GM12872 (cell line): Measurements from ENCODE around the gene TECPR1.

ENCODE experiments used
- CTCF ChIP-seq: IDR thresholded peaks from 3 replicates; pipeline ENCODE4 v1.5.1; 2011; ENCODE audit warnings: low read depth, mild to moderate bottlenecking, low read length, moderate library complexity; ENCODE audit not compliant: insufficient read depth

The TECPR1 gene

GRCh38 chr7:98223351-98223897, 28.6 kb downstream of the TECPR1 start:
- TF ChIP-seq CTCF = no peak

- no peak for TF ChIP-seq CTCF
Measured at GRCh38 chr7:98222533-98223195, 29.4 kb downstream of the TECPR1 start.

DNA sequence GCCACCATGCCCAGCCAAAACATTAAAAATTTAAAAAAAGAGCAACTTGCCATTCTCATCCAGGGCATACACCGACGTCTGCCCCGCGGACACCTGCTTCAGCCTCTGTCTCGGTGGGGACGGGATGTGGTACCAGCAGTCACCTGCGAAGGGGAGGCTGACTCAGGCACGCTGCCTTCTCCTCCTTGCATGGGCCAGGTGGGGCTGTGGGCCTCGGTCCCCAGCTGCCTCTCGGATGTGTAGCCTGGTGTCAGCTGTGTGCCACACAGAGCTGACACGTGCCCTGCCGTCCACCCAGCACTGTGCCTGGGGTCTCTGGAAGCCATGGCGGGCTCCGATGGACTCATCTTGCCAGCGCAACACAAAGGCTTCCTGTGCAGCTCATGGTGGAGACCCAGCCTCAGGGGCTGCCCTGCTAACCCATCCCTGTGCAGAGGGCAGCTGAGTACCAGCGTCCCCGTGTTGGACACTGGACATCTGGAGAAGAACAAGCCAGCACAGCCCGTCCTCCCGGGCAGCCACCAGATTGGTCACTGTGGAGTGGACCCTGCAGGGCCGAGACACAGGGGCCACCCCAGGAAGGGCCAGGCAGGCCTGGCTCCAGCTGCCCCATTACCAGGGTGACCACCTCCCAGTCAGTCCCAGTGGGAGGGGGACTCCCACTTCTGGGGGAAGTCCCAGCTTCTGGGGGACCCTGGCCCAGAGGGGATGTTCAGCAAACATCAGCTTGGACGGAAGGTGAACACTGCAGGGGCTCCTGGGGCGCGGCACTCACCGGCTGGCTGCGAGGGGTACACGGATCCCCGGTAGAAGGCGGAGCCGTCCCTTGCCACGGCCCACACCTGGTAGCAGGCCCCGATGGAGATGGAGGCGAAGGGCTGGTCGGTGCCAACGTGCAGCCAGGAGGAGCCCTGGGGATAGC, 30.2 kb downstream of the TECPR1 start:
- no peak for TF ChIP-seq CTCF

- TF ChIP-seq CTCF = no peak
Measured at GRCh38 chr7:98217623-98218582, 34.1 kb downstream of the TECPR1 start.

- TF ChIP-seq CTCF = no peak
Measured at GRCh38 chr7:98216941-98217622, 35.0 kb downstream of the TECPR1 start.

DNA sequence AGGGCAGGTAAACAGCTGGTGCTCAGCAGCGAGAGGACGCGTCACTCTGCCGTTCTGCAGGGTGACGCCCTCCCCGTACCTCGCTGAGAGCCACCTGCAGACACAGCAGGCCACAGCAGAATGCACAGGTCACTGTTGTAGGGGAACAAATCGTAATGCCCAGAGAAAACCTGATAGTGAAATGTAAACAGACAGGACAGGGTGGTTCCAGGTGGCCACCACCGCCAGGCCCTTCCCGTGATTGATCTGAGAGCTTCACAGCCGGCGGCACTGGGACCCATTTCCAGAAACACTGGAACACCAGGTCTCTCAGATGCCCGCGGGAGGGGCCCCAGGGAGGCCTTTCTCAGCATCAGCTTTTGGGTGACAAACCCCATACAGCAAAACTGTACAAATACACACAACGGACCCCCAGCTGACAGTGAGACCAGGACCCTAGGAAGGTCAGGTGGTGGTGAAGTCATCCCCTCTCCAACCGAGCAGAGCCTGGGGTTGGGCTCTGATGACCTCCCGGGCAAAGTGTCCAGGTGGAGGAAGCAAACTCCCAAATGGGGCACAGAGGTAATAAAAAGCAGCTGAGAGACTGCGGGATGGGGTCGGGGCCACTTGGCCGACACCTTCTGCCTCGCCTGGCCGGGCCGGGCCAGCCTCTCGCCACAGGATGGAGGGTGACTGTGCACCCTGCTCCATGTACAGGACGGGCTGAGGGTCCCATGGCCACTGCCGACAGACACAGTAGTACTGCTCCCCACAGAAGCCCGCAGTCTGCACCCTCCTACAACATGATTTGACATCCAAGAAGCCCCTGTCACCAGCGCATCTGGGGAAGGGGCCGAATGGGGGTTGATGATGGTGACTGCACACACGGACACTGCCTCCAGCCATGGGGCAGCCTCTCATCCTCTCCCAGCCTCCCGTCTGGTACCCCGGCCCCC, 36.2 kb downstream of the TECPR1 start:
- TF ChIP-seq CTCF = no peak
